Karpas-422 (cell line): ENCODE data around the gene CLDN10. TPM values are rescaled to one million over a fixed set of nuclear protein-coding genes. Genes with fewer than 3 reads are reported as not detected.
"Not testable (repeated sequence)": the region's sequence is repeated elsewhere in the genome, so short reads cannot be mapped to it uniquely, and the experiment has no call there.

Source experiments
- DNase-seq: peaks from one replicate; pipeline ENCODE4 v3.0.0-alpha.2; 2015
- H2AFZ ChIP-seq: fragments of 200-600 bp; sonication (generic); 2 replicates; pipeline ENCODE4 v1.6.1; 2014; ENCODE audit warnings: antibody characterized with exemption, low read length, mixed read lengths
- H3K27ac ChIP-seq: fragments of 200-600 bp; sonication (generic); 2 replicates; pipeline ENCODE4 v1.5.1; 2014; ENCODE audit warnings: mild to moderate bottlenecking, low read length, moderate library complexity
- H3K27me3 ChIP-seq: fragments of 200-600 bp; sonication (generic); 2 replicates; pipeline ENCODE4 v1.6.1; 2014; ENCODE audit warnings: low read length, mixed read lengths
- H3K36me3 ChIP-seq: fragments of 200-600 bp; sonication (generic); 2 replicates; pipeline ENCODE4 v1.6.1; 2014; ENCODE audit warnings: low read length, mixed read lengths; ENCODE audit not compliant: insufficient read depth
- H3K4me1 ChIP-seq: fragments of 200-600 bp; sonication (generic); 2 replicates; pipeline ENCODE4 v1.6.1; 2014; ENCODE audit warnings: mild to moderate bottlenecking, low read length, mixed read lengths
- H3K4me2 ChIP-seq: fragments of 200-600 bp; sonication (generic); 2 replicates; pipeline ENCODE4 v1.6.1; 2014; ENCODE audit warnings: low read length, low read depth, mild to moderate bottlenecking; ENCODE audit not compliant: poor library complexity, severe bottlenecking
- H3K4me3 ChIP-seq: fragments of 200-600 bp; sonication (generic); 2 replicates; pipeline ENCODE4 v1.5.1; 2014; ENCODE audit warnings: mild to moderate bottlenecking, antibody characterized with exemption, low read length, mixed read lengths
- H3K79me2 ChIP-seq: fragments of 200-600 bp; sonication (generic); 2 replicates; pipeline ENCODE4 v1.6.1; 2014; ENCODE audit warnings: mild to moderate bottlenecking, low read length, mixed read lengths
- H3K9ac ChIP-seq: fragments of 200-600 bp; sonication (generic); 2 replicates; pipeline ENCODE4 v1.6.0; 2014; ENCODE audit warnings: low read length
- H3K9me2 ChIP-seq: fragments of 200-600 bp; sonication (generic), shearing (Covaris generic); replicated peaks from 2 replicates; pipeline ENCODE4 v1.6.0; 2014; ENCODE audit warnings: mild to moderate bottlenecking, low read length, moderate library complexity; ENCODE audit not compliant: insufficient read depth
- H3K9me3 ChIP-seq: fragments of 300-700, 200-600 bp; sonication (generic); 2 replicates; pipeline ENCODE4 v1.6.1; 2014; ENCODE audit warnings: low read length, mixed read lengths
- H4K20me1 ChIP-seq: fragments of 200-600 bp; sonication (generic); 2 replicates; pipeline ENCODE4 v1.6.1; 2014; ENCODE audit warnings: mild to moderate bottlenecking, antibody characterized with exemption, low read length, low read depth; ENCODE audit not compliant: insufficient read depth
- total RNA-seq: library from RNA; depleted of rRNA; stranded (reverse); fragments of >200 nt; shearing (Covaris generic); gene quantifications from 2 replicates; pipeline ENCODE4 v1.2.3, GENCODE V29; 2014; ENCODE audit warnings: low replicate concordance

The CLDN10 gene
- total RNA-seq, 1 experiment from 2014 or later, result not detected

DNA sequence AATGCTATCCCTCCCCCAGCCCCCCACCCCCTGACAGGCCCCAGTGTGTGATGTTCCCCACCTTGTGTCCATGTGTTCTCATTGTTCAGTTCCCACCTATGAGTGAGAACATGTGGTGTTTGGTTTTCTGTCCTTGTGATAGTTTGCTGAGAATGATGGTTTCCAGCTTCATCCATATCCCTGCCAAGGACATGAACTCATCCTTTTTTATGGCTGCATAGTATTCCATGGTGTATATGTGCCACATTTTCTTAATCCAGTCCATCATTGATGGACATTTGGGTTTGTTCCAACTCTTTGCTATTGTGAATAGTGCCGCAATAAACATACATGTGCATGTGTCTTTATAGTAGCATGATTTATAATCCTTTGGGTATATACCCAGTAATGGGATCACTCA is 13.2 kb downstream of the CLDN10 start:
- H2AFZ ChIP-seq, H3K79me2 ChIP-seq, H3K27ac ChIP-seq, H3K4me1 ChIP-seq, H4K20me1 ChIP-seq, H3K4me2 ChIP-seq, H3K9me3 ChIP-seq, H3K4me3 ChIP-seq, H3K36me3 ChIP-seq, DNase-seq, H3K9ac ChIP-seq, H3K9me2 ChIP-seq, H3K27me3 ChIP-seq: not testable (repeated sequence)

DNA sequence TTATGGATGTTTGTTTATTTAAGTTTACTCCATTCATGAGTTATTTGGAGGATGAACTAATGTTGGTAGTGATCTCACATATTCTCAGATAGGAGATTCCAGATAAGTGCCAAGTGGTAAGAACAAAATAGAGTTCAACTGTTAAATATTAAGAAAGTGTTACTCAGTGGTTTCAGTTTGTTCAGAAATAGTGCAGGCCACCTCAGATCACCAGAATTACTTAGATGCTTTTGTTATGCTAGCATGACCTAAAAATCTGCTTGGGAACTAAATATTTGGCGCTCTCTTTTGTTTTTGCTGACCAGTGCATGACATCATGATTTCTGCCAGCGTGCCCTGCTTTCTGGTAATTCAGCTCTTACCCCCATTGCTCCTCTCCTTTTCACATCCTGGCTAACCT is 15.6 kb downstream of the CLDN10 start:
- Histone ChIP-seq H3K4me3 (no peak overlapping the region), H3K27me3 (no peaks in the 10 kb centered on the region)

DNA sequence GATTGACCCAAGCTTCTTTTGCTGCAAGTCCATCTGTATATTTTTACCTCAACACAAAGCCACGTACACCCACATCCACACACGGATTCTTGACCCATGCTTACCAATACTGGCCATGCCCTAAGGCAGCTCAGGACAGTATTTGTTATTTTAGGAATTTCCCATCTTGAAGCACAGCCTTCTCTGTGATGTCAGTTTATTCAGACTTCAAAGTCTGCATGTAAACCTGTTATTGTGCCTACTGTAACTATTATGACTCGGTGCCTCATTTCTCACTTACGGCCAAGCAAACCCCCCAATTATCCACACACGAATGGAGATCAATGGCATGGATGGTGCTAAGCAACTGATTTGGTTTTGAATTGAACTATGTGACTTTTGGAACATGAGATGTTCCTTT is 17.5 kb downstream of the CLDN10 start:
- H3K4me2 ChIP-seq, result no peak overlapping the region
- no peaks in the 10 kb centered on the region for H3K27me3 ChIP-seq
- H3K4me3 ChIP-seq, result no peak overlapping the region
- H3K27ac ChIP-seq, result no peak overlapping the region
- H3K4me1 ChIP-seq, result no peaks in the 10 kb centered on the region
- no peaks in the 10 kb centered on the region for H3K36me3 ChIP-seq
- H2AFZ ChIP-seq, result no peak overlapping the region
- H4K20me1 ChIP-seq, result no peaks in the 10 kb centered on the region
- H3K79me2 ChIP-seq, result no peaks in the 10 kb centered on the region
- no peak for DNase-seq
- no peak overlapping the region for H3K9ac ChIP-seq
- H3K9me2 ChIP-seq, result no peaks in the 10 kb centered on the region
- H3K9me3 ChIP-seq, result no peaks in the 10 kb centered on the region

More for the DNA sequence above, 15.6 kb downstream of the CLDN10 start:
- Histone ChIP-seq H3K79me2 (no peaks in the 10 kb centered on the region), H3K4me1 (no peaks in the 10 kb centered on the region), H3K4me2 (no peak overlapping the region), H3K9me3 (no peaks in the 10 kb centered on the region), H2AFZ (no peak overlapping the region), H3K27ac (no peak overlapping the region), H3K36me3 (no peaks in the 10 kb centered on the region), H3K9me2 (no peaks in the 10 kb centered on the region), H4K20me1 (no peaks in the 10 kb centered on the region), H3K9ac (no peak overlapping the region)
- no peak for DNase-seq

DNA sequence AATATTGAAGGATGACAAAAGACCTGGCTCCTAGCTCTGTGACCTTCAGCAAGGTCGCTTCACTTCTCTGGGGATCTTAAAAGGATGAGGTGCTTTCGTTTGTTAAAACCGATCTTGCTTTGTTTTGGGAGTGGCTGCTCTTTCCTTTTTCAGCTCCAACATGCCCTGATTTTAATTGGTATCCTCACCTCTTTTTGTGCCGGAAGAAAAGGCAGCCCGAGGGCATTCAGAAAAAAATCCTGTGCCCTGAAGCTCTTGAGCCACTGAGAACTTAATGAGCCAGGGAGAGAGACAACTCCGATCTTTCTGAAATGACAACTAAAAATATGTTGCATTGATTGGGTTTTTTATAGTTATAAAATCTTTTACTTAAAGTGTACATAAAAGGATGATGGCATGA is 19.4 kb downstream of the CLDN10 start:
- Histone ChIP-seq H3K79me2 (no peaks in the 10 kb centered on the region), H3K9me3 (no peaks in the 10 kb centered on the region), H3K27ac (no peak overlapping the region), H3K27me3 (no peaks in the 10 kb centered on the region), H3K4me1 (no peaks in the 10 kb centered on the region), H3K9ac (no peak overlapping the region), H3K4me2 (no peak overlapping the region), H3K36me3 (no peaks in the 10 kb centered on the region), H2AFZ (no peak overlapping the region), H4K20me1 (no peaks in the 10 kb centered on the region), H3K9me2 (no peaks in the 10 kb centered on the region), H3K4me3 (no peak overlapping the region)
- DNase-seq, result no peak

DNA sequence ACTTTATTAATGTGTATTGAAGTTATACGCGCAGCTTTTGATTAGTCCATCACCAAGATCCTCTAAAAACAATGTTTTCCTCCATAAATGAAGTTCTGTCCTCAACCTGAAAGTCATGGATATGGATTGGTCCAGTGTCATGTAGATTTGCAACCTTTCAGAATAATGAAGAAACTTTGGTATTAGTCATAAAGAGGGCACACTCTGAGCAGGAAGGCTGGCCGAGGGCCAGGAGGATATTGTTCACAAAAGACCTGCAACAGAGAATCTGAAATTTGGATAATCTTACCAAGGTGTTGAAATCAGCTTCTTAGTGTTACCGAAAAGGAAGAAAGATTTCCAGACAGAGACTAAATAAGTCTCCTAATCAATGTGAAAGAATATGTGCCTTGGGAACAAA is 20.7 kb downstream of the CLDN10 start:
- H3K9ac ChIP-seq, result no peak overlapping the region
- H3K27ac ChIP-seq, result no peak overlapping the region
- no peaks in the 10 kb centered on the region for H3K9me3 ChIP-seq
- H3K4me2 ChIP-seq, result no peak overlapping the region
- no peak overlapping the region for H2AFZ ChIP-seq
- H3K4me3 ChIP-seq, result no peak overlapping the region
- no peak for DNase-seq
- no peaks in the 10 kb centered on the region for H3K9me2 ChIP-seq
- H4K20me1 ChIP-seq, result no peaks in the 10 kb centered on the region
- no peaks in the 10 kb centered on the region for H3K79me2 ChIP-seq
- no peaks in the 10 kb centered on the region for H3K36me3 ChIP-seq
- no peaks in the 10 kb centered on the region for H3K4me1 ChIP-seq
- H3K27me3 ChIP-seq, result 0 out of 2 replicates have a peak, but pooled peaks cover 3% of the 10 kb centered on the region

DNA sequence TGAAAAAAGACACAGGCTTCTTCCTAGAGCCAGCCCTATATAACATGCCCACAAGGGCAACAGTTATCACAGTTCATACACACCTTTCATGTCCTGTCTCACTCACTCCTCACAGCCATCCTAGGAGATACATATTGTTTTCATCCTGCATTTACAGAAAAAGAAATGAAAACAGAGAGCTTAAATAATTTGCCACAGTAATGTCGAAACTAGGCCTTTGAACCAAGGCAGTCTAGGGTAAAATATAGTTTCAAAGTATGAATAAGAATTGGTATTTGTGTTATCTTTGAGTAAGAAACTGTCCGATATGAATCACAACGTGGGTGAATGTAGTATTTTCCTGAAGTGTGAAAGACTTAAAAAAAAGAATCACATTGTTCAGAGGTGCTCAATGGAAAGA is 26.8 kb downstream of the CLDN10 start:
- no peaks in the 10 kb centered on the region for H3K79me2 ChIP-seq
- H3K9me3 ChIP-seq, result no peaks in the 10 kb centered on the region
- no peak overlapping the region for H3K27ac ChIP-seq
- no peak overlapping the region for H2AFZ ChIP-seq
- H3K9ac ChIP-seq, result no peak overlapping the region
- H3K4me1 ChIP-seq, result no peaks in the 10 kb centered on the region
- H3K4me3 ChIP-seq, result no peak overlapping the region
- H4K20me1 ChIP-seq, result no peaks in the 10 kb centered on the region
- no peak for DNase-seq
- H3K4me2 ChIP-seq, result no peak overlapping the region
- H3K9me2 ChIP-seq, result no peaks in the 10 kb centered on the region
- 0 out of 2 replicates have a peak, but pooled peaks cover 3% of the 10 kb centered on the region for H3K27me3 ChIP-seq
- no peaks in the 10 kb centered on the region for H3K36me3 ChIP-seq

DNA sequence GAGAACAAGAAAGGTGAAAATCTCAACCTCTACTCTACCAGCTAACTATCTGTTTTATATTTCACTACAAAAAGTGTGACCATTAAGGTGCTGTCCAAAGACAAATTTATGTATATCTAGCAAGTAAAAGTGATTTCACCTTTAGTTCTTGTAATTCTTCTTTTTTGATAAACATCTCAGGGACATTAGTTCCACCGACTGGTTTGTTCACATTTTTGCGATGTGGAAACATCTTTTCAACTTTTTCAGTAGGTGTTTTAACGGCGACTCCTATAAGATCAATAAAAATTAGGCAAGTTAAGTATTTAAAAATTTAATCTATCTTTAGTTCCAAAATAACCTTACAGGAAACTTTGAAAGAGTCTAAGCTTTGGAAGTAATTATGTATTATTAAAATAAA is 33.3 kb downstream of the CLDN10 start:
- no peak overlapping the region for H3K27ac ChIP-seq
- no peak for DNase-seq
- no peak overlapping the region for H3K4me2 ChIP-seq
- H3K36me3 ChIP-seq, result no peaks in the 10 kb centered on the region
- H3K79me2 ChIP-seq, result no peaks in the 10 kb centered on the region
- no peaks in the 10 kb centered on the region for H3K4me1 ChIP-seq
- no peaks in the 10 kb centered on the region for H3K27me3 ChIP-seq
- no peaks in the 10 kb centered on the region for H4K20me1 ChIP-seq
- H3K9me3 ChIP-seq, result no peaks in the 10 kb centered on the region
- H3K4me3 ChIP-seq, result no peak overlapping the region
- H3K9ac ChIP-seq, result no peak overlapping the region
- H3K9me2 ChIP-seq, result no peaks in the 10 kb centered on the region
- no peak overlapping the region for H2AFZ ChIP-seq

DNA sequence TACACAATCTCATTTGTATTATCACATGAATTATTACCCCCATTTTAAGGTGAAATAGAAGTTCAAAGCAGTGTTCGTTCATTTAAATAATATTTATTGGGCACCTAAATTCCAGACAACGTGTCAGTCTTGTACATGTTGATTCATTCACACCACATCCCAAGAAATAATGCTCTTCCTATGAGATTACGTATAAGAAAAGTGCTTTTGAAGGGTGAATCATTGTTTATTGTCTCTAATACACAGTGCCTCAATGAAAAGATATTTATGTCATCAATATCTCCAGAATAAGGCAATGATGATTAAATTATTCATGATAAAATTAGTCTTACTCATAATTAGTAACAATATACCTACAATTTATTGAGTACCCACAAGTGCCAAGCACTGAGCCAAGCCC is 35.6 kb downstream of the CLDN10 start:
- Histone ChIP-seq H3K27ac (no peak overlapping the region), H3K27me3 (no peaks in the 10 kb centered on the region), H3K9me3 (no peaks in the 10 kb centered on the region), H3K9me2 (no peaks in the 10 kb centered on the region), H3K4me3 (no peak overlapping the region), H3K79me2 (no peaks in the 10 kb centered on the region), H3K9ac (no peak overlapping the region), H3K4me1 (no peaks in the 10 kb centered on the region), H3K36me3 (no peaks in the 10 kb centered on the region), H4K20me1 (no peaks in the 10 kb centered on the region), H2AFZ (no peak overlapping the region), H3K4me2 (no peak overlapping the region)
- DNase-seq, result no peak

DNA sequence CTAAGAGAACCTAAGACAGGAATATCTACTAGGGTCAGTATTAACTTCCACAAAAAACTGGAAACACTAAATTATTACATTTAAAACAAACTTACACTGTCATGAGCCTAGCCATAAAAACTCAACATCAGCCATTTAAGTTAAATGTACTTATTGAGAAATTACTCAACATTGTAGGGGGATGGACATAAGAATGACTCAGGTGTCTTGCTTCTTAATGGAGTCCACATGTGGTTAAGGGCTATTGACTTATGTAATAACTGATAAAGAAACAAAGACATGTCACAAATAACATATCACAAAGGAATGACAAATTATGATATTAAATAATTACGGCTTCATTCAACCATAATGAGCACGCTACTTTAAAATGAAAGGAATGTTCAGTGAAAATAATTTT is 36.2 kb downstream of the CLDN10 start:
- Histone ChIP-seq H3K27me3 (no peaks in the 10 kb centered on the region), H3K9ac (no peak overlapping the region), H4K20me1 (no peaks in the 10 kb centered on the region), H3K4me2 (no peak overlapping the region), H3K27ac (no peak overlapping the region), H3K36me3 (no peaks in the 10 kb centered on the region), H3K9me3 (no peaks in the 10 kb centered on the region), H3K4me3 (no peak overlapping the region), H3K4me1 (no peaks in the 10 kb centered on the region), H3K9me2 (no peaks in the 10 kb centered on the region), H3K79me2 (no peaks in the 10 kb centered on the region), H2AFZ (no peak overlapping the region)
- no peak for DNase-seq
